ENCODE data around the gene ATL1. TPM values are rescaled to one million over a fixed set of nuclear protein-coding genes. Genes with fewer than 3 reads are reported as not detected.

Gene ATL1
- total and polyA plus RNA-seq, 2 experiments from 2014 or later: 3.5 to 7.0 TPM

GRCh38 chr14:50666772-50667683, 107.1 kb downstream of the ATL1 start:
- H3K79me2 ChIP-seq (replicated peaks; ENCODE audit: insufficient read depth): peaks cover 55% of the 10 kb centered on the region

More at GRCh38 chr14:50666772-50667683, 107.1 kb downstream of the ATL1 start:
- peaks cover 4% of the 10 kb centered on the region; the same call in 1 of the 2 replicates for H3K36me3 ChIP-seq (ENCODE audit: insufficient read depth)
- H3K27me3 ChIP-seq (ENCODE audit: insufficient read depth): no peaks in the 10 kb centered on the region
- ATAC-seq: peak; percentile 29
- H3K4me3 ChIP-seq: peak overlapping the region; percentile 65
- peaks cover 29% of the 10 kb centered on the region for H3K4me1 ChIP-seq (ENCODE audit: insufficient read depth)
- peak overlapping the region; percentile 77 for H3K4me2 ChIP-seq
- Mint-ChIP-seq H3K4me1 (peaks cover 16% of the 10 kb centered on the region), H3K36me3 (ENCODE audit: low read depth) (peaks cover 24% of the 10 kb centered on the region), H3K9me3 (no peaks in the 10 kb centered on the region), H3K27ac (peak overlapping the region; percentile 94), H3K27me3 (ENCODE audit: insufficient read depth, low read depth, poor library complexity) (peaks cover 4% of the 10 kb centered on the region), H3K4me3 (no peak overlapping the region; the same call in 2 of the 3 replicates)
- H3K27ac ChIP-seq (ENCODE audit: low read depth): peak overlapping the region; percentile 93
- no peaks in the 10 kb centered on the region for H3F3A ChIP-seq (replicated peaks; ENCODE audit: low read depth)
- peaks cover 9% of the 10 kb centered on the region; the same call in 1 of the 2 replicates for H4K20me1 ChIP-seq (replicated peaks; ENCODE audit: insufficient read depth)
- no peak overlapping the region for H2AFZ ChIP-seq
- H3K9me2 ChIP-seq (ENCODE audit: insufficient read depth): no peaks in the 10 kb centered on the region
- peak; percentile 76 for DNase-seq (ENCODE audit: low spot score)
- no peak for TF ChIP-seq ZNF462 (CRISPR knock-in tag; IDR thresholded peaks at IDR 0.05)
- TF ChIP-seq STAT1 (IDR thresholded peaks at IDR 0.05; ENCODE audit: unreplicated experiment): no peak
- TF ChIP-seq JUNB (IDR thresholded peaks at IDR 0.05; ENCODE audit: unreplicated experiment): no peak
- no peak for TF ChIP-seq ZNF114 (CRISPR knock-in tag; IDR thresholded peaks at IDR 0.05)
- no peak for TF ChIP-seq POLR2AphosphoS5 (IDR thresholded peaks at IDR 0.05; ENCODE audit: low read depth)
- no peak for TF ChIP-seq ETS1 (IDR thresholded peaks at IDR 0.05)
- TF ChIP-seq ZNF331 (CRISPR knock-in tag; IDR thresholded peaks at IDR 0.05; ENCODE audit: low read depth): no peak
- TF ChIP-seq REST (IDR thresholded peaks at IDR 0.05; ENCODE audit: unreplicated experiment): no peak
- no peak for TF ChIP-seq NANOG (IDR thresholded peaks at IDR 0.05; ENCODE audit: borderline replicate concordance)
- TF ChIP-seq CREB1 (CRISPR knock-in tag; IDR thresholded peaks at IDR 0.05; ENCODE audit: low read depth): no peak
- TF ChIP-seq CTCF (conservative IDR thresholded peaks at IDR 0.05; ENCODE audit: low read depth in 2 of 2): no peak
- TF ChIP-seq EZH2 (IDR thresholded peaks at IDR 0.05; ENCODE audit: low read depth, unreplicated experiment): no peak
- TF ChIP-seq EZH2phosphoT487 (IDR thresholded peaks at IDR 0.05; ENCODE audit: unreplicated experiment): no peak

Data from GM23338 (cell line).